Measurements from ENCODE around the gene ADH1A.
"Not testable (repeated sequence)": the region's sequence is repeated elsewhere in the genome, so short reads cannot be mapped to it uniquely, and the experiment has no call there.

ADH1A gene

GRCh38 chr4:99276417-99276816, 14.4 kb downstream of the ADH1A start:
- DNase-seq, result no peak

GRCh38 chr4:99275885-99276284, 14.9 kb downstream of the ADH1A start:
- no peak for DNase-seq

DNA sequence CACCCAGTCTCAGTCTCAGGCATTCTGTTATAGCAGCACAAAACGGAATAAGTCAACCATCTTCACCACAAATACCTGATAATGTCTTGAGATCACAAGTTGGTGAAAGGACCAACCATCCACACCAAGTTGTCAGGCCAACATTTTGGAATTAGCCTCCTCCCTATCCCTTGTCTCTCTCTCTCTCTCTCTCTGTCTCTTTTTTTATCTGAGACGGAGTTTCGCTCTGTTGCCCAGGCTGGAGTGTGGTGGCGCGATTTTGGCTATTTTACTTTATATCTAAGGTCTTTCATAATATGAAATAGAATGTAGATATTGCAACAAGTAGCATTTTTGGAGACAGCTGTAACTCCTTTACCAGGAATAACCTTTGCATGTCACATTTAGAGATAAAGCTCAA, 15.7 kb downstream of the ADH1A start:
- no peak for DNase-seq

- DNase-seq, result no peak
These were observed 17.1 kb downstream of the ADH1A start for GRCh38 chr4:99273704-99274103.

- no peak for DNase-seq
These were observed 25.9 kb downstream of the ADH1A start for GRCh38 chr4:99264927-99265326.

- DNase-seq, result no peak
These were observed 38.0 kb downstream of the ADH1A start for GRCh38 chr4:99252746-99253145.

- DNase-seq, result no peak
These were observed 42.1 kb downstream of the ADH1A start for GRCh38 chr4:99248714-99249113.

GRCh38 chr4:99235955-99236354, 54.8 kb downstream of the ADH1A start:
- DNase-seq, result no peak

GRCh38 chr4:99234331-99235010, 56.3 kb downstream of the ADH1A start:
- DNase-seq, result no peak

- DNase-seq, result not testable (repeated sequence)
These were observed 57.4 kb downstream of the ADH1A start for GRCh38 chr4:99233397-99233796.

DNA sequence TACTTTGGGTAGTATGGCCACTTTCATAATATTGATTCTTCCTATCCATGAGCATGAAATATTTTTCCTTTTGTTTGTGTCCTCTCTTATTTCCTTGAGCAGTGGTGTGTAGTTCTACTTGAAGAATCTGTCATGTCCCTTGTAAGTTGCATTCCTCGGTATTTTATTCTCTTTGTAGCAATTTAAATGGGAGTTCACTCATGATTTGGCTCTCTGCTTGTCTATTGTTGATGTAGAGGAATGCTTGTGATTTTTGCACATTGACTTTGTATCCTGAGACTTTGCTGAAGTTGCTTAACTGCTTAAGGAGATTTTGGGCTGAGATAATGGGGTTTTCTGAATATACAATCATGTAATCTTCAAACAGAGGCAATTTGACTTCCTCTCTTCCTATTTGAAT, 62.1 kb downstream of the ADH1A start:
- not testable (repeated sequence) for DNase-seq

GRCh38 chr4:99227646-99228045, 63.1 kb downstream of the ADH1A start:
- DNase-seq, result not testable (repeated sequence)

Measured in stimulated activated CD4-positive, alpha-beta T cell treated with anti-CD3 and anti-CD28 coated beads, Interleukin-1b, Interleukin-23, amount 100 ng/mL, for 48 hours (primary cell).